GM20000 (cell line): Measurements from ENCODE around the gene COX4I1.
"Not testable (repeated sequence)": the region's sequence is repeated elsewhere in the genome, so short reads cannot be mapped to it uniquely, and the experiment has no call there.

Experiments
- DNase-seq: peaks from one replicate; pipeline ENCODE4 v3.0.0; 2012; ENCODE audit warnings: low spot score
- TF ChIP-seq, protein P1 (sequence below): IDR thresholded peaks from 2 replicates; pipeline ENCODE4 v1.5.1; 2012; ENCODE audit warnings: mild to moderate bottlenecking, control low read depth; ENCODE audit errors: extremely low read depth, missing control alignments

COX4I1 gene

DNA sequence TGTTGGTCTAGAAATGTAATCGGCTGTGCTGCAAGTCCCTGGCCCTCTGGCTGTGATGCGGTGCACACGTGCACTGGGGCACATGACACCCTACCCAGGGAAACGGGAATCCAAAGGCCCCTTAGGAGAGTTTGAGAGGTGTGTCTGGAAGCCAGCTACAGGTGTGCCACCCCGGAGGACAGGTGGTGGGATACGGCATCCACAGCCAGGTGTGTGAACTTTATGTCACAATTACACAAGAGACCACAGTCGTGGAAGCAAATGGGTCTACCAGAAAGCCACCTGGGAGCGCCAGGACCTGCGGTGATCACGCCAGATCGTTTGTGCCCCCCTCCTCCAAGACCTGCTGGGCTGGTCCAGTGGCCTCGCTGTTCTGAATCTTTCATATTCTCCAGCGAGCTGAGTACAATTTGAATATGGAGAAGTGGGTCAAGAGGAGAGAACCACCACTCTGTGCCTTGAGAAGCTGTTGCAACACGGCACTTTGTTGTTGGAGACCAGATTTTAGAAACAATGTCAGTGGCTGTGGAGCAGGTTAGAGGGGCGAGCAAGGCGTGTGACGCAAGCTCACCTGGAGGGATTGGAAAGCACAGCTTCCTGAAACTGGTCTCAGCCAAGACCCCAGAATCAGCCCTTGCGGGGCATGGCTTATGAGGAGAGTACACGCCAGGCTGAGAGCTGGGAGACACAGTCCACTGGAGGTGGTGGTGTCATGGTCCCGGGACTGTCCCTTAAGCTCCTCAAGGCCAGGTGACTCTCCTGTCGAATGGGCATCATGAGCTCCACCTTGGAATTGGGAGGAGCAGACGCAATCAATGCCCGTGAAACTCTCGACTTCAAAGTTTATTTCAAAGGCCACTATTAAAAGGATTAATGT, 37.4 kb downstream of the COX4I1 start:
- DNase-seq, result no peak
- TF ChIP-seq, protein P1, sequence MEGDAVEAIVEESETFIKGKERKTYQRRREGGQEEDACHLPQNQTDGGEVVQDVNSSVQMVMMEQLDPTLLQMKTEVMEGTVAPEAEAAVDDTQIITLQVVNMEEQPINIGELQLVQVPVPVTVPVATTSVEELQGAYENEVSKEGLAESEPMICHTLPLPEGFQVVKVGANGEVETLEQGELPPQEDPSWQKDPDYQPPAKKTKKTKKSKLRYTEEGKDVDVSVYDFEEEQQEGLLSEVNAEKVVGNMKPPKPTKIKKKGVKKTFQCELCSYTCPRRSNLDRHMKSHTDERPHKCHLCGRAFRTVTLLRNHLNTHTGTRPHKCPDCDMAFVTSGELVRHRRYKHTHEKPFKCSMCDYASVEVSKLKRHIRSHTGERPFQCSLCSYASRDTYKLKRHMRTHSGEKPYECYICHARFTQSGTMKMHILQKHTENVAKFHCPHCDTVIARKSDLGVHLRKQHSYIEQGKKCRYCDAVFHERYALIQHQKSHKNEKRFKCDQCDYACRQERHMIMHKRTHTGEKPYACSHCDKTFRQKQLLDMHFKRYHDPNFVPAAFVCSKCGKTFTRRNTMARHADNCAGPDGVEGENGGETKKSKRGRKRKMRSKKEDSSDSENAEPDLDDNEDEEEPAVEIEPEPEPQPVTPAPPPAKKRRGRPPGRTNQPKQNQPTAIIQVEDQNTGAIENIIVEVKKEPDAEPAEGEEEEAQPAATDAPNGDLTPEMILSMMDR, result no peak

DNA sequence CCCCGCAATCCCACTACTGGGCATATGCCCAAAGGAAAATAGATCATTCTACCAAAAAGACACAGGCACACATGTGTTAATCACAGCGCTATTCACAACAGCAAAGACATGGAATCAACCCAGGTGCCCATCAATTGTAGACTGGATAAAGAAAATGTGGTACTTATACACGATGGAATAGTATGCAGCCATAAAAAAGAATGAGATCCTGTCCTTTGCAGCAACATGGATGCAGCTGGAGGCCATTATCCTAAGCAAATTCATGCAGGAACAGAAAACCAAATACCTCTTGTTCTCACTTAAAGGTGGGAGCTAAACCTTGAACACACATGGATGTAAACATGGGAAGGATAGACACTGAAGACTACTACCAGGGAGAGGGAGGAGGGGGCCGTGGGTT, 38.2 kb downstream of the COX4I1 start:
- not testable (repeated sequence) for DNase-seq

DNA sequence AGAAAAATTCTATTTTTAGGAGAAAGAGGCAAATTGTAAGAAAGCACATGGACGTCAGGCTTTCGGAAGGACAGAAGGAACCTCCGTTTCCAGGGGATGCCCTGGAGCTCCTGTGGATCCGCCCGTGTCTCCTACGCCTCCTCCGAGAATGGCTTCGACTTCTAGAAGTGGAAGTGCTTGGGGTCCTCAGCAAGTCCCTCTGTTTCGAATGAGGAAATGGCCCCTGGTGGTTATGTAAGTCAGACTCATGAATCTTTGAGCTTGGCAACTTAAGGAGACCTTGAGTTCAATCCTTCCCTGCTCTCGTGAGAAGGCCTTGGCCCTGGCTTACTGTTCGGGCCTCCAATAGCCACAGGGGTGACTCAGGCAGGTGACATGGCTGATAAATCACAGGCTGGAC, 38.9 kb downstream of the COX4I1 start:
- TF ChIP-seq, protein P1, result no peak
- no peak for DNase-seq

DNA sequence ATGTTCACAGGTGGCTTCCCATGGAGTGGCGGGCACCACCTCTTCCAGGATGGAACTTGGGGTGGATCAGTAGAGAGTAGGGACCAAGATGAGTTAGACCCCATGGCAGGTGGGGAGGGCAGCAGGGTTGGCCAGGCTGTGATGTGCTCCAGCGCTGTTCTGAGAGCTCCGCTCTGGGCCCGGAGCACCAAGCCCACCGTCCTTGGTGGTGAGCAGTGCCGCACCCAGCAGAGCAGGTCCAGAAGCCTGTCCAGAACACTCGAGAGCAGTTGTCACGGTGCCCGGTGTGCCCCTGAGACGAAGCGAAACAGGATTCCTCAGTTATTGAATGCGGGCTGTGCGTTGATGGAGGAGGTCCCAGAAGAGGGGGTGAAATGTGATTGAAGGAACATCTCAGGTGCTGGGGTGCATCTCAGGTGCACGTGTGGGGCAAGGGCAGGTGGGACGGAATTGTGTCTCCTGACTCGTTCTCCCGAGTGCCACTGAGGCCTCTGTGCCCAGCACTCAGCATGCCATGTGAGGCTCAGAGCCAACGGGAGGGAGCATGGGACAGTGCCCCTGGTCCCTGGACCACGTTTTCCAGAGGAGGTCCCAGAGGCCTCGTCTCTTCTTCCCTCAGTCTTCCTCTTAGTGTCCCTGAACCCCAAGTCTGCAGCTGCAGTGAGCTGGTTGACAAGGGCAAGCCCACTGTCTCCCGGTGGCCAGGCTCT, 39.5 kb downstream of the COX4I1 start:
- TF ChIP-seq, protein P1, result no peak

DNA sequence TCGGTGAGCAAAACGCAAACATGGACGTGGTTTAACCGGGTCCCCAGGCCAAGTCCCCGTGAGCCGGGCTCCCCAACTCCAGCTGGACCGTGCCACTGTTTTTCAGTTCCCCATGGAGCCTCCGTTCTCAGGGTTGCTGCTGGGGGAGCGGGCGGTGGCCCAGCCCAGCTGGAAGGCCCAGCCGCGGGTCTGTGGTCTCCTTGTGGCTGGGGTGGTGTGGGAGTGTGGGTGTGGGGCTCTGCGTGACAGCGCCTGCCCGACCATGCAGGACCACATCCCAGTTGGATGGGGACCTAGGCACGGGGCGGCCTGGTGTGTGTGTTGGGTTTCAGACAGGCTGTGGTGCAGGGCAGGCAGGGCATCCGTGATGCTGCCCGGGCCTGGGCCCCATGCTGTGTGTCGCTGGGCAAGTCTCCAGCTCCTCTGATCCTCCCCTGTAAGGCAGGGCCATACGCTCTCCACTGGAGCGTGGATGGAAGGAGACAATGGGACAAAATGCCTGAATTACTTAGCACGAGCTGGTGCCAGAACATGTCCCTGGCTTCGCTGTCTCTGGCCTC, 40.3 kb downstream of the COX4I1 start:
- no peak for DNase-seq
- TF ChIP-seq, protein P1, result no peak

More for the DNA sequence above, 39.5 kb downstream of the COX4I1 start:
- no peak for DNase-seq

DNA sequence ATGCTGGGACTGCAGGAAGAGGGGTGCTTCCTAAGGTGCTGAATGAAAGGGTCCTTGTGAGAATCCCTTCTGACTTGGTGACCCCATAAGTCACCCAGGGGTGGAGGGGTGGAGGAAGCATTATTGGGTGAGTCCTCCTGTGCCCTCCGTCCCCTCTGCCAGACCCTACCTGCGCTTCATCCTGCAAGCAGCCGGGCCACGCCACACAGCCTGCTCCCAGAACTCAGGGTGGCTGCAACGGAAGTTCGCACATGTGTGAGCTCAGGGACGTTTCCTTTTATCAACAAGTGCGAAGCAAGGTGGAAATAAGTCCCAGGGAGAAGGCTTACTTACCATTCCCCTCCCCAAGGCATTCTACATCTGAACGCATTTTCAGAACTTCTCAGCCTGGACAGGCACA, 40.9 kb downstream of the COX4I1 start:
- no peak for DNase-seq
- TF ChIP-seq, protein P1, result no peak

DNA sequence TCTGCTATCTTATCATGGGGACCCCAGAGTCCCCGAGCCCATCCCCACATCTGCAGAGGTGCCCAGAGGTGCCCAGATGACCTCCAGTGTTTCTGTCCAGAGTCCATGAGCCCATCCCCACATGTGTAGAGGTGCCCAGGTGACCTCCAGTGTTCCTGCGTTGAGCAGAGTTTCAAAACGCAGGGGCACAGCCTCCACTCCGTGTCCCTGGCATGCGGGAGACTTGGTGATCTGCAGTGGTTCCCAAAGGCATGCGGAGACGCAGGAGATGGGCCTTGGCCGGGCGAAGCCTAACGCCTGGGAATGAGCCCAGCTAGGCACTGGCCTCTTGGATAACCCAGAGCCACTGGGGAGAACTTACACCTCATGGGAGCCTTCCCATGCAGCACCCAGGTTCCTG, 41.3 kb downstream of the COX4I1 start:
- no peak for DNase-seq
- TF ChIP-seq, protein P1, result no peak
